HL-60 (cell line): ENCODE data around the gene GFPT1.

Experiments used
- CTCF ChIP-seq: IDR thresholded peaks from one replicate; pipeline ENCODE4 v1.5.1; 2011; ENCODE audit warnings: low read length, control low read depth, inconsistent platforms; ENCODE audit not compliant: insufficient read depth
- POLR2AphosphoS5 ChIP-seq: IDR thresholded peaks from 2 replicates; pipeline ENCODE4 v1.6.1; 2012; ENCODE audit warnings: low read depth
- REST ChIP-seq: IDR thresholded peaks from 2 replicates; pipeline ENCODE4 v1.6.1; 2012; ENCODE audit warnings: low read depth; ENCODE audit not compliant: insufficient replicate concordance

GRCh38 chr2:69436596-69436937, 49.5 kb upstream of the GFPT1 start:
- no peak for TF ChIP-seq CTCF
- TF ChIP-seq REST = no peak
- TF ChIP-seq POLR2AphosphoS5 = no peak
